GM18858 (cell line): Measurements from ENCODE around the gene HOXC9.

ENCODE experiments used
- ATAC-seq: cut with Tn5 transposase; IDR thresholded peaks from one replicate; pipeline ENCODE4 v1.9.1; 2021; ENCODE audit not compliant: unreplicated experiment

The HOXC9 gene

DNA sequence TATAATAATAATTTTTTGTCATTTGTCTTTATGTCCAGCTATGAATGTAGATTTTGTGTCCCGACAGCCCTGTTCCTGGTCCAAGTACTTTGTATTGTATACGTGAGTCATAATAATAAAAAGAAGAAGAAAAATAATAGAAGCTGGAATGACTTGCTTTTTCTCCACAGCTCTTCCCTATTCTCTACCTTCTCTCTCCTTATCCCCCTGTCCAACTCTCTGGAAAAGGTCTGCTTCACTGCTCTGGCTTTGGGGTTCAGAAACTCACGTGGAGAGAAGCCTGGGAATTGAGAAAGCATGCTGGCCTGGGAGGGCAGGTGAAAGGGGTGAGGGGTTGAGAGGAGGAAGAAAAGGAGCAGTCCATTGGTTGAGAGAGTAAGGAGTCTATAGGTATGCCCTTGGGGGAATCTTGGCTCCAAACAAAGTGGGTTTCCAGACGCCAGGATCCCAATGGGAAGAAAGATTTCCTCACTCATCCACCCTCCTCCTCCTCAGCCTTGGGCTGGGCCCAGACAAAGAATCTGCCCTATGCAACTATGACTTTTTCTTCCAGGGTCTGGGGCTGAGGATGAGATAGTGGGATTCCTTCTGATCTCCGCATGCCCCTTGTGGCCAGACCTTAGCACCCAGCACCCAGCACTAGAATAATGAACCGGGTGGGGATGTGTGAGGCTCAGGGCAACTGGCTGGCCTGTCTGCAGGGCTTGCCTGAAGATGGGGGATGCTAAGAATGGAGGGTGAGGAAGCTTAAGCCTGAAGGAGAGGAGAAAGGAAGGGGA lies 12.9 kb downstream of the HOXC9 start:
- ATAC-seq: no peak

DNA sequence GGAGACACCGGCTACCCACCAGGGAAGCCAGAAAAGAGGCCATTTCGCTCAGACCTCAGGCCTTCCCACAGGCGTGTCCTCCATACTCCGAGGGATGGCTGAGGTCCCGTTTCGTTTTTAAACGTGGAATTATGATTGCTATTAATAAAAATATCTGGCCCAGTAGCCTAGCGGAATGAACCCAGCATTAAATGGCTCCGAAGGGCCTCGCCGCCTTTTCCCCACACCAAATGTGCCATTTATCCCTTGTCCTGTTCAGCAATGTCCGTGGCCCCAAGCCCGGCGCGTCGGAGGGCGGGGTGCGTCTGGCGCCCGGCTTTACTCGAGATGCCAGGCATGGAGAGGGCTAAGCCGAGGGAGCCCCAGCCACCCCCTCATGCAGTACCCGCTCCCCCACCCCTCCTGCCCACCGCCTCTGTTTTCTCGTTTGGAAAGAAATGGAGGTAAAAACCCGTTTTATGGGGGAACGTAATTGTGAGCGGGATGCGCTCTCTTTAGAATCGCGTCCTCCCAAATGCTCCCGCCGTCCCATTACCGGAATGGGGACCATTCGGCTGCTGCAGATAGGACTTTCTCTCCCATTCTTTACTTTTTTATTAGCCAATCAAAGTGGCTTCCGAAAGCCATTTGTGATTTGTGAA lies 14.5 kb downstream of the HOXC9 start:
- no peak for ATAC-seq

DNA sequence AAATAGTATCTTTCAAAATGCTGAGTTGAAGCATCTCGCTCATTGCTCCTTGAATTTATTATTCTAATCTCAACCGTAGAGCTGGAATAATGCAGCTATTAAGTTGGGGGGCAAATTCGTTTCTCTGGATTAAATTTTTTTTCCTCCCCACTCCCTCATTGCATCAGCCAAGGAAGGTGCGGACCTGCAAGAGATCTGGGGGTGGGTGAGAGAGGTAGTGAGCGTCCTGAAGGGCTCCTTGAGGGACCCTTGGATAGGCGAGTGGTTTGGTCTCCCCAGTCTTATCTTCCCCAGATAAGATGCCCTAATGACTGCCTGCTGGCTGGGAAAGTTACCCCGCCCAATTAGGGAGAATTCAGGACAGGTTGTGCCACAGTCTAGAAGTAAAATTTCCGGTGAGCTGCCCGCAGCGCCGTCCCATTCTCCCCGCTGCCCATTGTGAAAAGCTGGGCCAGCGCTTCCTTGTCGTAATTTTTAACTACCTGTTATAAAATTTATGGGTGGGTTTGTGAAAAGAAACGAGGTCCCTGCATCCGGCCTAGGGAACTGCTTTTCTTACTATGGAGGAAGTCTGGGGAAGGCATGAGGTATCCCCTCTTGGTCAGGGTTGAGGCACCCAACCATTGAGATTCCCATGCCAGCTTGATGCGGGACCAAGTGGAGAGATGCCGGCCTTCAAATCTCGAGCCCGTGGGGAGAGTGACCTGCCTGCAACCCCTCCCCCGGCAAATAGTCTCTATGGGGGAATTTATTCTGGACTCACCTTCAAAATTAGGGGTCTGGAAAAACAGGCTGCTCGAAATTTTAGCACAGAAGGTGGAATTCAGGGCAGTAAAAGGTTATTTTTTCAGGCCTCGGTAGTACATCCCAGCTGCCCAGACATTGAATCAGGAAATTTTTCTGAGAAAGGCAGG lies 15.3 kb downstream of the HOXC9 start:
- no peak for ATAC-seq

DNA sequence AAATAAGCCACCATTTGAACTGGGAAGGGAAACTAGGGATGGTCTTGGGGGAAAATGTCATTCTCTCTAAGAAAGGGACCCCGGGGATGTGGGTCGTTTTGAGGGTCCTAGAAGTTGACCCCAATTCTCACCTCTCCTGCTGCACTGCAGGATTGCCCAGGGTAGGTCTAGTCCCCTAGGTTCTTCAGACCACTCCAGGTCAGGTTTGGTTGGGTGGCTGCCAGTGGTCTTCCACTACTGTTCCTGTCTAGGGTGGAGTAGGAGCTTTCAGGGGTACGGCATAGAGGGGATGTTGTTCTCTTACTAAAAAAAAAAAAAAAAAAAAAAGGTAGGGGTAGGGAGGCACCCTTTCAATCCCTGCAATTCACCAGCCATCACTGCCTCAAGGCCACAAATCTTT lies 16.1 kb downstream of the HOXC9 start:
- ATAC-seq: no peak

DNA sequence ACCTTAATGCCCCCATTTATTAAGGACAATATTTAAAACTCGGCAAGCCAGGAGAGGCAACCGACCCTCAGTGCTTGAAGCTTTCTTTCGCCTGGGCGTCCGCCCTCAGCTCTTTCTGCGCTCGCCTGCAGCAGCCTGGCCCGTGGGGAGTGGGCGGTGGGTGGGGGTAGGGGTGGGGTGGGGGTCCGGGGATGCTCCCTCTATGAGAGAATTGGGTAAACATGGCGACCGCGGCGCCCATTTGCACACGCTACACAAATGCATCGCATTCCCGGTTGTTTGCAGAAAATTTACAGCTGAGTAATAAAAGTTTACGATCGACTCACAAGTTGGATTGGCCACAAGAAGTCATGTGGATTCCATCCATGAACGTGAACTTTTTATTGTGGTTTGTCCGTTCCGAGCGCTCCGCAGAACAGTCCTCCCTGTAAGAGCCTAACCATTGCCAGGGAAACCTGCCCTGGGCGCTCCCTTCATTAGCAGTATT lies 16.6 kb downstream of the HOXC9 start:
- no peak for ATAC-seq

DNA sequence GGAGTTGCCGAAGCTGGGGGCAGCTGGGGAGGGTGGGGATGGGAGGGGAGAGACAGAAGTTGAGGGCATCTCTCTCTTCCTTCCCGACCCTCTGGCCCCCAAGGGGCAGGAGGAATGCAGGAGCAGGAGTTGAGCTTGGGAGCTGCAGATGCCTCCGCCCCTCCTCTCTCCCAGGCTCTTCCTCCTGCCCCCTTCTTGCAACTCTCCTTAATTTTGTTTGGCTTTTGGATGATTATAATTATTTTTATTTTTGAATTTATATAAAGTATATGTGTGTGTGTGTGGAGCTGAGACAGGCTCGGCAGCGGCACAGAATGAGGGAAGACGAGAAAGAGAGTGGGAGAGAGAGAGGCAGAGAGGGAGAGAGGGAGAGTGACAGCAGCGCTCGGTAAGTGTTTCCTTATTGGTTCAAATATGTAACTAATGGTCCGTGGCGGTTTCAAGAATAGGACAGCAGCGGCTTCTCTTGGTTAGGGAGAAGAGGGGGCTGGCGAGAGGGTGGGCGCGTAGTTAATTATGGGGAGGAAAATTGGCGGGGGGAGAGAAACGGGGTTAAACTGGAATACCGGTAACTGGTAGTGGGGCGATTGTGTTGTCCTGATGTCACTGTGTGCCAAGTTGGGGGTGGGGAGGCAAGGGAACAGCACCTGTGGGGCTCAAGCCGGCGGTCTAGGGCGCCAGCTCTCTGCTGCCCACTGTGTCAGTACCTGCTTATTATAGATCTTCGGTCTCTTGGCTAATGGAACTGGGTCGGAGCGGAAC lies 17.2 kb downstream of the HOXC9 start:
- no peak for ATAC-seq

DNA sequence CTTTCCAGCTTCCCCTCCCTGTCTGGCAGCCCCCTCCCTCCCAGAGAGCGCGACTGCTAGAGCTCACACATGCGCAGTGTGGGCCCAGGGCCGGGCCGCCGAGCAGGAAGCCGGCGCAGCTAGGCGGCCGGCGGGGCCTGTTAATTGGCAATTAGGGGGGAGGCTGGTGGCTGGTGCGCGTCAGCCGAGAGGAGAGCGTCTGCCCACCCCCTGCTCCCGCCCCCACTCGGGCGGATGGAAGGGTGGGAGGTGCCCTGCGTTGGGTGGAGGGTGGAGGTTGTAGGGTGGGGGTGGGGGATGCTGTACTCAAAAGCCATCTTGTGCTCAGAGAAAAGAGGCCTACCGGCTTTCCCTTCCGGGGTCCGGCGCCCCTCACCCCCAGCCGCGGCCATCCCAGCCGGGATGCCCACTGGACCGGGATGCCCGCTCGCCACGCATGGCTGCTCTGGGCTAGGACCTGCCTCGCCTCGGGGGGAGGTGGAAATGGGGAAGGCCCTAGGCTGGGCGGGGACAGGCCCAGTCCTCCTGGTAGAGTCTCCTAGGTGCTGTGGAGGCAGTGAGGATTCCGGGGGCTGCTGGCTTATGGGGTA lies 18.0 kb downstream of the HOXC9 start:
- ATAC-seq: peak; percentile 59

DNA sequence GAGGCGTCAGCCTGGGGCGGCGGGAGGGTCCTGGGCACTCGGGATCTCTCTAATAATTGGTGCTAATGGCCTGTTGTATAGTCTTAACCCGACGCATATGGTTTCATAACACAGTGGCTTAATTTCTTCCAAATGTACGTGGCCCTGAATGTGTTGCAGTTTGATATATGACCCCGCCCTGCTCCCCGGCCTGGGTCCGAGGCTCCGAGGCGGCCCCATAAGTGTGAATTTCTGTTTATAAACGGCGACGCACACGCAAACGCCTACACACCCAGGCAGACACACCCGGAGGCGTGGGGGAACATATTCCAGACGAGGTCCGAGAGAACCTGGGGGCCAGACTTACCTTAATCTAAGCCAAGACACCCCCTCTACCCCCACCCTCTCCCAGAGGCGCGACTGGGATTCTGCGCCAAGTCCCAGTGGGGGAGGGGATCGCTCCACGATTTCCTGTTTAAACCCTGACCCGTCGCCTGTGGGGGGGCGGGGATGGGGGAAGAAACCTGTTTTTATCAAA lies 18.6 kb downstream of the HOXC9 start:
- no peak for ATAC-seq

DNA sequence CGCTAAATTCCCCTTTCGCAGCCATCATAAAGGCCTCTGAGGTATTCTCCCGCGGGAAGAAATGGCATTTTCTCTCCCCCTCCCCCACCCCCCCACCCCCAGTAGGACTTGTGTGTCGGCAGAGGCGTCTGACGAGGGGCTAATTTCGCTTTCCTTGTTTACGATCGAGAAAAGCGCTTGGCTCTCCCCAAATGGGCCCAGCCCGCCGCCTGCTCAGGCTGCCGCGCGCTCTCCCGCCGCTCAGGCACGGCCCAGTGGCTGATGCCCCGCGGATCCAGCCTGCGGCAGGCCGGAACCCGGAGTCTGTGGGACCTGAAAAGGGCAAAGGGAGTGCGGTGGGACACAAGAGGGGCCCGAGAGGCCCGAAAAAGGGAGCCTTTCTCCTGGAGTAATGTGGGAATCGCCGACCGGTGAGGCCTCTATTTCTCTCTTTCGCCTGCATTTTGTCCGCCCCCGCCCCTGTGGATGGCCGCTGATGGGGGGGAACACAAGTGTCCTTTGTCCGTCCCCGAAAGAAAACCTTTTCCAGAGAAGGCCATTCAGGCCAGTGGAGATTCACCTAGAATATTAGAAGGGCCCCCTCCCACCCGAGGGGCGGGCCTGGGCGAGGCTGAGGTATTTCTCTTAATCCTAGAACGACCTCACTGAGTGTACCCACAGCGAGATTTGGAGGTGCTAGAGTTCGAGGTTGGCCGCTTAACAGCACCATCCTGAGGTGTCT lies 19.3 kb downstream of the HOXC9 start:
- no peak for ATAC-seq

DNA sequence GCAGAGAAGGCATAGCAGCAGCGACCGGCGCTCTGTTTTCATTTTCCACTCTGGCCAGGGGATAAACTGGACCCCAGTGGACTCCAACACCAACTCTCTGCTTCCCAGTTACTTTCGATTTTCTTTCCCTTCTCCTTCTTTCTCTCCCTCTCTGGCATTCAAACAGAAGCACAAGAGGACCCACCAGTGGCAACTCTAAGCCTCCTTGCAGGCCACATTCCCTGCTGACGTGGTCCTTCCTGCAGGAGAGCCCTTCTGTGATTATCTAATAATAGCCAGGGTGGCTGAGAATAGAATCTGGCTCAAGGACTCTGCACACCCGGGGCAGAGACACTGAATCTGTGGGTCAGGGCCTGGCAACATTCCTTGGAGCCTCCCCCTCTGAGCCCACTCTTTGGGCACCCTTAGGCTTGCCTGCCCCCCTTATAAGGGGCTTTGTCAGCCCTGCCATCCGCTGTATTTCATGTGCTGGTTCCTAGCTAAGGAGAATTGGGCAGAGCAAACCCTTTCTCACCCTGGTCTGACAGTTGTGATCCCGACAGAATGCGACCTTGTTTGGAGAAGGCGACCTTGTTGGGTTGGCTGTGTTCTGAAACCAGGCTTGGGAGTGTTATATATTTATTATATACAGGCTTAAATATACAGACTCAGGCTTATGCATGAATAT lies 20.1 kb downstream of the HOXC9 start:
- ATAC-seq: no peak

DNA sequence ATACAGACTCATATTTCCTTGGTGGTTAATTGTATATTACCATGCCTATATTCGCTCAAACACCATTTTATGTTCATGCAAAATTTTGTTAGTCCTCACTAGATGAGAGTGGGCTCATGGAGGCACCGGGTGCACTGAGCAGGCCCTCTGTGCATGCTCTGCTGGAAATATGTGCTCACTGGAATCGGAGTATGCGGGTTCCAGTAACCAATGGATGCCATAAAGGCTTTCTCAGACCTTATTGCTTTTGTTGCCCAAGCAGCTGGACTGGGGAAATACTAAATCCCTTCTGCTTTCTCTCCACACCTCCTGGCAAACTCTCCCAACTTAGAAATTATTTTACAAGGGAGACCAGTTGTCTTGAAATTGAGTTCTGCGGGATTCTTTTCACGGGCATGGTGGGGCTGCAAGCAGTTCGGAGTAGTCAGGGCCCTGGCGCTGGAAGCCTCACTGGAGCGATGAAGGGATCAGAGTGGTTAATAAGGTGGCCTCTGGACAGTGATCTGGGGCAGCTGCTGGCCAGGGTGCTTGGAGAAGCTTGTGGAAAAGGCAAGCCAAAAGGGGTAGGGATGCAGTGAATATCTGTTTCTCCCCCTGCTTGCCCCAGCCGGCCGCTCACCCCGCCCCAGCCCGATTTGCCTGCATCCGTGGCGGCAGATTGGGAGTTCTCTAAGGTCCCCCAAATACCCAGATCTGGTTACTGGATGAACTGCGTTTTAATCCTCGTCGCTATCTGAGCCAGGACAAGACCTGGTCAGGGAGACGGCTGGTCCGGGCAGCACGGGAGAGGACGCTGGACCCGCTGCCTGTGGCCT lies 20.8 kb downstream of the HOXC9 start:
- no peak for ATAC-seq

DNA sequence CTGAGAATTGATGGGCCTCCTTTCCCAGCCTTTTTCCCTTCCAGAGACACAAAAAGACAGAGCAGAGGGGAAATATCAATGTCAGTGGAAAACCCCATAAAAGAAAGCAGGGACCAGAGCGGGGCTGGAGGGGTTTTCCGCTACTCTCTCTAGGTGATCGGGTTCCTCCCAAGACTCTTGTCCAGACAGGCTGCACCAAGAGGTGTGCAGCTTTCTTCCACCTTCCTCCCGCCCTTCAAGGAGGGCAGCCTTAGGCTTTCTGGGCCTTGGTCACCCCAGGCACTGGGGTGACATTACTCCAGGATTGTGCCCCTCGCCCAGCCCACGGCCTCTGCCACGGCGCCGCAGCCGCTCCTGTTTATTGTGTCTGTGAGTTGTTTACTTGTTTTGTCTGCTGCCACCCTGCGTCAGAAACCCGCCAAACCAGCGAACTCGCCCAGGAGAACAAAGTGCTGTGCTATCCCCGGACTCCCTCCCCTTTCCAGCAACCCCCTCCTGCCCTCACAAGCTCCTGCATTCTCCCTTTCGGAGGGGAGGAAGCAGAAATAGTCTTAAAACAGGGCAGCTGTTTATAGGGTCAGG lies 21.6 kb downstream of the HOXC9 start:
- no peak for ATAC-seq

DNA sequence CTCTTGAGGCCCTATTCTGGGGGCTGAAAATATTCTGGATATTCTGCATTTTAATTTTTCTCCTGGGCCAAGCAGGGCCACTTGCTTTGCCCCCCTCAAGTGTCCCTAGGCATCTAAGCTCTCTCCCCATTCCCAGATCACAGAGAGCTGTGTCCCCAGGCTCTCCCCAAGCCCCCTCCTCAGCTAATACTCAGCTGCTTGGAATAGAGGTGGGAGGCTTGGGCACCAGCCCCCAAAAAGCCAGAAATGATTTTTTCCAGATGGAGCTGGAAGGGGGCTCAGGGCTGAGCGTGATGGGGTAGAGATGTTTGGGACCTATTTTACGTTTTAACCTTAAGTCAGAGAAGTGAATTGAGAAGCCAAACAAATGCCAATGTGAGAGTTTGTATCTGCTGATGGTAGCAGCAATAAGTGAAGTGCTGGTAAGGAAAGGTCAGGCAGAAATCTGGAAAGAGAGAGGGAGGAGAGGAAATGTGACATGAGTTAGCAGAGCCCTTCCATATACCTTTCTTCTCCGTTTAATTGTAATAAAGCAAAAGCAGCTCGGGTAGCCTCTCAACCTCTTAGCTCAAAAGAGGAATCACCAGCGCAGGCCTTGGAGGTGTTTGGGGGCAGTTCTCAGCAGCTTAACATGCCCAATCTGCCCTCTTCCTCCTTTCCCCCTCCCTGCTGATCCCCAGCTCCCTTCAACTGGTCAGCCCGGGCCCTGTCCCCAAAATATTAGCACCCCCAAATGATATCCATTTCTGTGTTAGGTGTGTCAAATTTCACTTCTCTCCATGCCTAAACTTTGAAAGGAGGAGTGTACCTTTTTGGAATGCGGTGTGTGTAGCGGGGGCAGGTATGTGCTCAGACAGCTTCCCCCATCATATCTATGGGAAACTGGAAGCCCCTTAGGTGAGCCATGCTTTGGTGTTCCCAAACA lies 23.3 kb downstream of the HOXC9 start:
- ATAC-seq: no peak

DNA sequence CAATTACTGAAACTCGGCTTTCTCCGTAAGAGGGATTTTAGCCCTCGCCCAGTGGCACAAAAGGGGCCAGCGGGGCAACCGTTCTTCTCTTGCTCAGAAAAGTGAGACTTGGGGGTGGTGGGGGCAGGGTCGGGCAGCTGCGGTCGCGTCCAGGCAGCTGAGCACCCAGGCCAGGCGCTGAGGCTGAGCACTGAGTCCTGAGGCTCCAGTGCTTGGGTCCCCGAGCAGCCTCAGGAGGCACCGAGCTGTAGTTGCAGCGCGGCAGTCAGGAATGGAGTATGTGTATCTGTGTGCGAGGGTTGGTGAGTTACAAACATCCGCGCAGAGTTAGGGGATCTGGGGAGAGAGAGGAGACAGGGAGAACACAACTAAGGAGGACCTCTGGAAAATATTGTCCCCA lies 24.2 kb downstream of the HOXC9 start:
- no peak for ATAC-seq

DNA sequence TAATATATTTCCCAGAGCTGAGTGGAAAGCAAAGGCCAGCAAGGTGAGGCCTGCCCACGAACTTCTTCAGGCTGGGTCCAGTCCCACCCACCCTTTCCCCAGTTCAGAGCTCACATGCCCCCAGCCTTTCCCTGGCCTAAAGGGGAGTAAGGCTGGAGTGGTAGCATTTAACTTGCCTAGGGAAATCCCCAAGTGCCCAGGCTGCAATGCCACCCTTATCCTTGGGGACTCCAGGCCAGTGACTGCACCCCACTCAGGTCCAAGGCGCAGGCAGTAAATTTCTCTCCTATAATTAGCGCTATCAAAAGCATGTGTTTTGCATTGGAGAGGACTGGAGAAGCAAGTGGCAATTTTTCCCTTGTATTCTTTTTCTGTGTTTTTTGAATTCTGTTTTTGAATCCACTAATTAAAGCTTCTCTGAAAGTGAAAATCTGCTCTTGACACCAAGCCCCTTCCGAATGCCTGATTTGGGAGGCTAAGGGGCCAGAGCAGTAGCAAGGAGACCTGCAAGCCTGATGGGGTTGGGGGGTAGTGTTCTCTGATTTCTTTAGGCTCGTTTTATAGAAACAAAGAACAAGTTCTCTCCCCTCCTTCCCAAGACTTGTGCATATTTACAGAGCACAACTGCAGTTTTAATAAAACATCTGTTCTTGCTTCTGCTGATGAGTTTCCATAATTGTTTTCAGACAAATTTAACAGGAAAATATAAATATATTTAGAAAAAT lies 24.8 kb downstream of the HOXC9 start:
- no peak for ATAC-seq
